ENCODE results near the gene CNPY4. TPM values are rescaled to one million over a fixed set of nuclear protein-coding genes. Genes with fewer than 3 reads are reported as not detected.

The CNPY4 gene
- polyA plus RNA-seq, 1 experiment, result 29.7 TPM

DNA sequence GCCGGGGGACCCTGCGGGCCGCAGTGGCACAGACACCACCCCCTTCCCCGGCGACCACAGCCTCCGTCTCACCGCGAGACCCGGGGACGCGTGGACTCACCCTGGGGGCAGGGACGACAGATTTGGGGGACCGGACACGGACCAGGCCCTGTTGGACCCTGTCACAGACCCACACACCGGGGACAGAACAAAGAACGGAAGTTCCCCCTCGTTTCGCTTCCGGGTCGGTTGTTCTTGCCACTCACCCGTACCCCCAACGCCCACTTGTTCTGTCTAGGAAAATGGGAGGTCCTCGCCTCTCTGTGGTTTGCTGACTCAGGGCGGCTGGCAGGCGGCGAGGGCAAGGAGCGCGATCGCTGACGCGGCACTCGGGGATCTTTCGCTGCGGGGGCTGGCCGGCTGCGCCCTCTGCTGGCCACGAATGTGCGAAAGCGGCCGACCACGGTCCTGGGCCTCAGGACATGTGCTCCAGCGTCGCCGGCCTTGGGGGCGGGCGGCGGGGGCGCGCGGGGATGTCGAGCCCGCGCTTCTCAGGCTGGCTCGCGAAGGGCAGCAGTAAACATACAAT lies 37.8 kb upstream of the CNPY4 start, which contains the start of gene ZNF3:
Gene ZNF3 (minus strand): TSS at position 189 of the 568 bp plus-strand sequence. CDS start 4,366 bp downstream, outside the sequence.
- Histone ChIP-seq H3K27ac (ENCODE audit: low read depth, low read length) (peak within 1 kb of the TSS; percentile 84), H3K4me3 (ENCODE audit: low read depth, low read length) (peak within 1 kb of the TSS; percentile 95), H3K27me3 (ENCODE audit: control insufficient read depth, insufficient read depth, low read length) (no peaks in the 10 kb centered on the region), H3K9me3 (ENCODE audit: control insufficient read depth, insufficient read depth, low read length) (peaks cover 8% of the 10 kb centered on the region)
- peak; percentile 99 for DNase-seq (ENCODE audit: low read depth, low spot score)
- ChIA-PET POLR2A (interaction anchor here (0.9 to 1.1 kb wide), 2 partner anchors 20 to 32 kb away, joined by 3 to 4 read pairs; partner anchors contain the start of genes AP4M1, MCM7 and ZSCAN21), CTCF (interaction anchor here (0.7 to 2.3 kb wide), 8 partner anchors 11 to 167 kb away, joined by 3 to 13 read pairs (median 5); no protein-coding TSS in a partner anchor)
- TF ChIP-seq, protein P1, sequence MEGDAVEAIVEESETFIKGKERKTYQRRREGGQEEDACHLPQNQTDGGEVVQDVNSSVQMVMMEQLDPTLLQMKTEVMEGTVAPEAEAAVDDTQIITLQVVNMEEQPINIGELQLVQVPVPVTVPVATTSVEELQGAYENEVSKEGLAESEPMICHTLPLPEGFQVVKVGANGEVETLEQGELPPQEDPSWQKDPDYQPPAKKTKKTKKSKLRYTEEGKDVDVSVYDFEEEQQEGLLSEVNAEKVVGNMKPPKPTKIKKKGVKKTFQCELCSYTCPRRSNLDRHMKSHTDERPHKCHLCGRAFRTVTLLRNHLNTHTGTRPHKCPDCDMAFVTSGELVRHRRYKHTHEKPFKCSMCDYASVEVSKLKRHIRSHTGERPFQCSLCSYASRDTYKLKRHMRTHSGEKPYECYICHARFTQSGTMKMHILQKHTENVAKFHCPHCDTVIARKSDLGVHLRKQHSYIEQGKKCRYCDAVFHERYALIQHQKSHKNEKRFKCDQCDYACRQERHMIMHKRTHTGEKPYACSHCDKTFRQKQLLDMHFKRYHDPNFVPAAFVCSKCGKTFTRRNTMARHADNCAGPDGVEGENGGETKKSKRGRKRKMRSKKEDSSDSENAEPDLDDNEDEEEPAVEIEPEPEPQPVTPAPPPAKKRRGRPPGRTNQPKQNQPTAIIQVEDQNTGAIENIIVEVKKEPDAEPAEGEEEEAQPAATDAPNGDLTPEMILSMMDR (IDR thresholded peaks at IDR 0.05; ENCODE audit: low read depth, low read length), result peak; percentile 81

DNA sequence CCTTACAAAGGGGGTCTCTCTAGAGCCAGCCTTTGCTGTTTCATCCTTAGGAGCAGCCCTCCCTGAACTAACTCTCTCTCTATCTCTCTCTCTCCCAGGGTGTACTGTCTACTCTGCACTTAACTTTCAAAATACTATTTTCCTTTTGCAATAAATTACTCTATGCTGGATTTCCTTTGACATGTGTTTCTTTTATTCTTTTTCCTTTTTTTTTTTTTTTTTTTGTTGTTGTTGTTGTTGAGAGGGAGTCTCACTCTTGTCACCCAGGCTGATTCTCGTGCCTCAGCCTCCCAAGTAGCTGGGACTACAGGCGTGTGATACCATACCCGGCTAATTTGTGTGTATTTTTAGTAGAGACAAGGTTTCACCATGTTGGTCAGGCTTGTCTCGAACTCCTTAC lies 36.5 kb upstream of the CNPY4 start:
- no peak for DNase-seq (ENCODE audit: low read depth, low spot score)
- ChIA-PET CTCF (interaction anchor here (0.8 to 2.3 kb wide), 13 partner anchors 12 to 169 kb away, joined by 3 to 13 read pairs (median 5); partner anchors contain the start of genes AP4M1 and MCM7), POLR2A (interaction anchor here (0.9 to 1.0 kb wide), 2 partner anchors 17 to 19 kb away, joined by 3 to 6 read pairs; no protein-coding TSS in a partner anchor)
- H3K27me3 ChIP-seq (ENCODE audit: control insufficient read depth, insufficient read depth, low read length), result no peaks in the 10 kb centered on the region
- no peaks in the 10 kb centered on the region for H3K9me3 ChIP-seq (ENCODE audit: control insufficient read depth, insufficient read depth, low read length)
- H3K27ac ChIP-seq (ENCODE audit: low read depth, low read length), result peak overlapping the region; percentile 22
- no peak overlapping the region for H3K4me3 ChIP-seq (ENCODE audit: low read depth, low read length)
- TF ChIP-seq, protein P1 (IDR thresholded peaks at IDR 0.05; ENCODE audit: low read depth, low read length), result no peak

DNA sequence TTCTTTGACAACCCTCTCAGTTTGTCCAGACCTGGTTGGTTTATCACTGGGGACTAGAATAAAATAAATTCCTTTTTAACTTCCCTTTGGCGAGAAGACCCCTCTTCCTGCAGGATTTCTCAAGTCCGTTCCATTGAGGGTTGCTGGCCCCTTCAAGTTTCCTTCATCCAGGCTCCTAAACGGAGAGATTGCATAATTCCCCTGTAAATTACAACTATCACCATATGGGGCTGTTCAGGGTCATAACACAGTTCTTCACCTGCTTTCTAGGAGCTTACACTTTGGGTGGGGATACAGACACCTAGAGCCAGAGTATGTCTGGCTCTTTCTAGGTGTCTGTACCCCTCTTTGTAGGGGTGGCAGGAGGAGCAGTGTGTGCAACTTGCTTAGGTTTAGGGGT lies 33.9 kb upstream of the CNPY4 start:
- ChIA-PET POLR2A (no interaction called here), CTCF (no interaction called here)
- H3K27me3 ChIP-seq (ENCODE audit: control insufficient read depth, insufficient read depth, low read length), result no peaks in the 10 kb centered on the region
- H3K9me3 ChIP-seq (ENCODE audit: control insufficient read depth, insufficient read depth, low read length), result no peaks in the 10 kb centered on the region; the same call in 1 of the 2 replicates
- DNase-seq (ENCODE audit: low read depth, low spot score), result no peak
- H3K4me3 ChIP-seq (ENCODE audit: low read depth, low read length), result no peak overlapping the region
- TF ChIP-seq, protein P1 (IDR thresholded peaks at IDR 0.05; ENCODE audit: low read depth, low read length), result no peak
- peak overlapping the region; percentile 31 for H3K27ac ChIP-seq (ENCODE audit: low read depth, low read length)

DNA sequence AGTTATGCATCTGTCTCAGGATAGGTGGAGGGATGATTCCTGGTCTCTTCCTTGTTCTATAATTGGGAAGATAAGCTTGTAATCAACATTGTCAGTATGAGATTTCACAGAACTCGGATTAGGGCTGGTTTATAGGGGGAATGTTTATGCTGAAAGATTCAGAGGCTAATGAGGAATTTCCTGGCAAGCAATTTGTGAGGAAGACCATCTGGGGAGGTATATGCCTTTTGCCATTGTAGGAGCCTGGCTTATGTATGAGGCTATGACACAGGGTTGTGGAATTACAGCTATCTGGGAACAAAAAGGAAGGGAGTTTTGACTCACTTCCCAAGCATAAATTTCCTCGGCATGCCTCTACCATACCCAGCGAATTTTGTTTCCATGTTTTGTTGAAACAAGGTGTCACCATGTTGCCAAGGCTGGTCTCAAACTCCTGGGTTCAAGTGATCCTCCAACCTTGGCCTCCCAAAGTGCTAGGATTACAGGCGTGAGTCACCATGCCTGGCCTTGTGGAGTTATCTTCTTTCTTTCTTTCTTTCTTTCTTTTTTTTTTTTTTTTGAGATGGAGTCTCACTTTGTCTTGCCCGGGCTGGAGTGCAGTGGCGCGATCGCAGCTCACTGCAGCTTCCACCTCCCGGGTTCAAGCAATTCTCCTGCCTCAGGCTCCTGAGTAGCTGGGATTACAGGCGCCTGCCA lies 32.2 kb upstream of the CNPY4 start:
- Histone ChIP-seq H3K27ac (ENCODE audit: low read depth, low read length) (peak overlapping the region; percentile 97), H3K4me3 (ENCODE audit: low read depth, low read length) (no peak overlapping the region), H3K9me3 (ENCODE audit: control insufficient read depth, insufficient read depth, low read length) (no peaks in the 10 kb centered on the region; the same call in 1 of the 2 replicates), H3K27me3 (ENCODE audit: control insufficient read depth, insufficient read depth, low read length) (no peaks in the 10 kb centered on the region)
- TF ChIP-seq, protein P1 (IDR thresholded peaks at IDR 0.05; ENCODE audit: low read depth, low read length), result no peak
- peak; percentile 98 for DNase-seq (ENCODE audit: low read depth, low spot score)
- ChIA-PET POLR2A (interaction anchor here (0.6 to 5.2 kb wide), 5 partner anchors 8 to 342 kb away, joined by 3 to 67 read pairs (median 4); partner anchors contain the start of genes AP4M1 and MCM7), CTCF (no interaction called here)
